Thymus (tissue), 11 donors: ENCODE data around the gene EYS. TPM values are rescaled to one million over a fixed set of nuclear protein-coding genes. Genes with fewer than 3 reads are reported as not detected.
"Not testable (repeated sequence)": the region's sequence is repeated elsewhere in the genome, so short reads cannot be mapped to it uniquely, and the experiment has no call there.

ENCODE experiments used
- DNase-seq, 9 donors: peaks; one replicate each; pipeline ENCODE4 v3.0.0-alpha.2; 2013; ENCODE audit warnings: low spot score in 9 of 9, low read depth in 6 of 9, missing footprints in 1 of 9
- H3K27ac ChIP-seq, 2 donors: one replicate each; pipeline ENCODE4 v1.5.1; 2013; ENCODE audit warnings: control low read depth in 1 of 2, low read depth in 1 of 2, low read length in 1 of 2, mild to moderate bottlenecking in 1 of 2, moderate library complexity in 1 of 2
- H3K27me3 ChIP-seq, 2 donors: one replicate each; pipeline ENCODE4 v1.5.1; 2013; ENCODE audit warnings: low read length in 1 of 2; ENCODE audit not compliant: control insufficient read depth in 2 of 2, insufficient read depth in 1 of 2
- H3K36me3 ChIP-seq, 2 donors: one replicate each; pipeline ENCODE4 v1.5.1; 2013; ENCODE audit warnings: low read length in 1 of 2, mild to moderate bottlenecking in 1 of 2, moderate library complexity in 1 of 2; ENCODE audit not compliant: control insufficient read depth in 2 of 2, insufficient read depth in 2 of 2
- H3K4me1 ChIP-seq, 2 donors: one replicate each; pipeline ENCODE4 v1.5.1; 2013; ENCODE audit warnings: low read length in 2 of 2; ENCODE audit not compliant: control insufficient read depth in 2 of 2, insufficient read depth in 2 of 2
- H3K4me3 ChIP-seq, 2 donors: one replicate each; pipeline ENCODE4 v1.5.1; 2013; ENCODE audit warnings: low read length in 2 of 2, control low read depth in 1 of 2, mild to moderate bottlenecking in 1 of 2
- H3K9me3 ChIP-seq, 2 donors: one replicate each; pipeline ENCODE4 v1.5.1; 2013; ENCODE audit warnings: low read length in 1 of 2, mild to moderate bottlenecking in 1 of 2; ENCODE audit not compliant: control insufficient read depth in 2 of 2, insufficient read depth in 1 of 2
- WGBS: extraction: QIAGEN DNeasy Blood & Tissue Kit; methylation state at CpG from one replicate; pipeline ENCODE4 v1.1.7; 2013; 5-methylcytosine and 5-hydroxymethylcytosine counted together
- polyA plus RNA-seq: library from polyadenylated mRNA; stranded (reverse); fragments of 200-250 nt; gene quantifications from one replicate; pipeline ENCODE4 v1.2.3, GENCODE V29; 2013
- total RNA-seq: library from RNA; stranded (reverse); fragments of 120-200 nt; gene quantifications from one replicate; pipeline ENCODE4 v1.2.4, GENCODE V29; 2013
- donor health status: healthy.

Gene EYS
- total and polyA plus RNA-seq, 2 donors: 0.05 to 0.28 TPM

DNA sequence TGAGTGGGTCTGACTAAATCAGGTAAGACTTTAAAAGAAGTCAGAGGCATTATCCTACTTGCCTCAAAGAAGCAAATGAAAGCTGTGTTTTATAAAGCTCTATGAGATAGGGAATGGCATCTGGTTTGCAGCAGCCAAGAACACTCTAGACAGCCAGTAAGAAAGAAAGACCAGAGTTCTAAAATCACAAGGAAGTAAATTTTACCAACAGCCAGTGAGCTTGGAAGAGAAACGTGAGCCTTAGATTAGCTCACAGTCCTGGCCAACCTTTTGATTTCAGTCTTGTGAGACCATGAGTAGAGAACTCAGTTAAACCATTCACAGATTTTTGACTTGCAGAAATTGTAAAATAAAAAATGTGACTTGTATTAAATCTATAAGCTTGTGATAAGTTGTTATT is 693.0 kb downstream of the EYS start:
- H3K9me3 ChIP-seq: no peaks in the 10 kb centered on the region

GRCh38 chr6:65006788-65007187 is 700.2 kb downstream of the EYS start:
- no peaks in the 10 kb centered on the region for H3K27me3 ChIP-seq
- 93% methylated on average over 2 of the region's 2 CpGs for WGBS
- DNase-seq: no peak
- H3K27ac ChIP-seq: no peak overlapping the region
- H3K4me1 ChIP-seq: no peaks in the 10 kb centered on the region
- H3K9me3 ChIP-seq: no peaks in the 10 kb centered on the region
- H3K4me3 ChIP-seq: no peak overlapping the region
- no peaks in the 10 kb centered on the region for H3K36me3 ChIP-seq

More for the DNA sequence above, 693.0 kb downstream of the EYS start:
- Histone ChIP-seq H3K27ac (no peak overlapping the region), H3K27me3 (no peaks in the 10 kb centered on the region), H3K4me3 (no peak overlapping the region), H3K36me3 (no peaks in the 10 kb centered on the region), H3K4me1 (no peaks in the 10 kb centered on the region)
- 95% methylated on average over 1 of the region's 1 CpG for WGBS
- DNase-seq: no peak

GRCh38 chr6:65004283-65004682 is 702.7 kb downstream of the EYS start:
- Histone ChIP-seq H3K4me3 (no peak overlapping the region), H3K36me3 (no peaks in the 10 kb centered on the region), H3K27ac (no peak overlapping the region), H3K4me1 (no peaks in the 10 kb centered on the region), H3K9me3 (peaks cover 0 to 6% of the 10 kb centered on the region in 2 donors), H3K27me3 (no peaks in the 10 kb centered on the region)
- 96% methylated on average over 4 of the region's 4 CpGs for WGBS
- no peak for DNase-seq

DNA sequence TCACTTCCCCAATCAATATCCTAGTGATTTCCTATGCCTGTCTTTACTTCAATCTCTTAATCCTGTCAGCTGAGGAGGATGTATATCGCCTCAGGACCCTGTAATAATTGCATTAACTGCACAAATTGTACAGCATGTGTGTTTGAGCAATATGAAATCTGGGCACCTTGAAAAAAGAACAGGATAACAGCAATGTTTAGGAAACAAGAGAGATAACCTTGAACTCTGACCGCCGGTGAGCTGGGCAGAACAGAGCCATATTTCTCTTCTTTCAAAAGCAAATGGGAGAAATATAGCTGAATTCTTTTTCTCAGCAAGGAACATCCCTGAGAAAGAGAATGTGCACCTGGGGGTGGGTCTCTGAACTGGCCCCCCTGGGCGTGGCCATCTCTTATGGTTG is 704.1 kb downstream of the EYS start:
- not testable (repeated sequence) for H3K27me3 ChIP-seq
- 92% methylated on average over 4 of the region's 4 CpGs for WGBS

GRCh38 chr6:65000815-65001214 is 706.2 kb downstream of the EYS start:
- no peak overlapping the region for H3K4me3 ChIP-seq
- H3K27me3 ChIP-seq: no peaks in the 10 kb centered on the region
- no peak overlapping the region for H3K27ac ChIP-seq
- no peaks in the 10 kb centered on the region for H3K4me1 ChIP-seq
- DNase-seq: no peak
- peaks cover 0 to 6% of the 10 kb centered on the region in 2 donors for H3K9me3 ChIP-seq
- H3K36me3 ChIP-seq: no peaks in the 10 kb centered on the region
- 92% methylated on average over 7 of the region's 7 CpGs for WGBS

More for the DNA sequence above, 704.1 kb downstream of the EYS start:
- not testable (repeated sequence) for H3K36me3 ChIP-seq, H3K9me3 ChIP-seq, H3K27ac ChIP-seq, DNase-seq, H3K4me3 ChIP-seq, H3K4me1 ChIP-seq

- Histone ChIP-seq H3K27me3 (no peaks in the 10 kb centered on the region), H3K36me3 (no peaks in the 10 kb centered on the region), H3K27ac (no peak overlapping the region), H3K4me3 (no peak overlapping the region), H3K4me1 (no peaks in the 10 kb centered on the region), H3K9me3 (peaks cover 0 to 6% of the 10 kb centered on the region in 2 donors)
- no peak for DNase-seq
These were observed 708.8 kb downstream of the EYS start for GRCh38 chr6:64998204-64998603.

GRCh38 chr6:64996301-64996700 is 710.7 kb downstream of the EYS start:
- no peaks in the 10 kb centered on the region for H3K36me3 ChIP-seq
- no peak overlapping the region for H3K27ac ChIP-seq
- no peaks in the 10 kb centered on the region for H3K27me3 ChIP-seq
- no peaks in the 10 kb centered on the region for H3K4me1 ChIP-seq
- WGBS: 94% methylated on average over 4 of the region's 4 CpGs
- H3K9me3 ChIP-seq: peaks cover 0 to 6% of the 10 kb centered on the region in 2 donors
- H3K4me3 ChIP-seq: no peak overlapping the region
- DNase-seq: no peak

- no peak overlapping the region for H3K4me3 ChIP-seq
- no peak overlapping the region for H3K27ac ChIP-seq
- no peaks in the 10 kb centered on the region for H3K4me1 ChIP-seq
- no peak for DNase-seq
- no peaks in the 10 kb centered on the region for H3K27me3 ChIP-seq
- H3K9me3 ChIP-seq: no peaks in the 10 kb centered on the region
- no peaks in the 10 kb centered on the region for H3K36me3 ChIP-seq
These were observed 716.2 kb downstream of the EYS start for GRCh38 chr6:64990652-64991304.

- no peaks in the 10 kb centered on the region for H3K4me1 ChIP-seq
- no peak for DNase-seq
- H3K27ac ChIP-seq: no peak overlapping the region
- H3K36me3 ChIP-seq: no peaks in the 10 kb centered on the region
- 89% methylated on average over 2 of the region's 2 CpGs for WGBS
- H3K27me3 ChIP-seq: no peaks in the 10 kb centered on the region
- H3K9me3 ChIP-seq: no peaks in the 10 kb centered on the region
- H3K4me3 ChIP-seq: no peak overlapping the region
These were observed 718.9 kb downstream of the EYS start for GRCh38 chr6:64988148-64988547.
